Measurements from ENCODE around the gene ATRNL1.

DNA sequence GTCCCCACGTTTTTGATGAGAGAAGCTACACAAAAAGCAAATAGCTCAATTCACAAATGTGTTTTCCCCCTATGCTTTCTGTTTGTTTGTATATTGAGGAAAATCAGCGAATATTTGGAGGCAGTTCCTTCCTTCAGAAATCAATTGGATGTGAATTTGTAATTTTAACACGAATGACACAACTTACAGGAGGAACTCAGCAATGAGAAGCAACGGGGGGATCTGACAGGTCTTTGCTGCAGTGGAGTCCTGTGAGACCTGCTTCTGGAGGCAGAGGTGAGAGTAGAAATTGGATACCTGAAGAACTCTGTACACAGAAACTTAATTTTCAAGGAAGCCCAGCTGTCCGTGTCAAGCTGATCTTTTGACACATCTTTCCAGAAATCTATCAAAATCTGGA lies 809.4 kb downstream of the ATRNL1 start:
- TF ChIP-seq, protein P1, sequence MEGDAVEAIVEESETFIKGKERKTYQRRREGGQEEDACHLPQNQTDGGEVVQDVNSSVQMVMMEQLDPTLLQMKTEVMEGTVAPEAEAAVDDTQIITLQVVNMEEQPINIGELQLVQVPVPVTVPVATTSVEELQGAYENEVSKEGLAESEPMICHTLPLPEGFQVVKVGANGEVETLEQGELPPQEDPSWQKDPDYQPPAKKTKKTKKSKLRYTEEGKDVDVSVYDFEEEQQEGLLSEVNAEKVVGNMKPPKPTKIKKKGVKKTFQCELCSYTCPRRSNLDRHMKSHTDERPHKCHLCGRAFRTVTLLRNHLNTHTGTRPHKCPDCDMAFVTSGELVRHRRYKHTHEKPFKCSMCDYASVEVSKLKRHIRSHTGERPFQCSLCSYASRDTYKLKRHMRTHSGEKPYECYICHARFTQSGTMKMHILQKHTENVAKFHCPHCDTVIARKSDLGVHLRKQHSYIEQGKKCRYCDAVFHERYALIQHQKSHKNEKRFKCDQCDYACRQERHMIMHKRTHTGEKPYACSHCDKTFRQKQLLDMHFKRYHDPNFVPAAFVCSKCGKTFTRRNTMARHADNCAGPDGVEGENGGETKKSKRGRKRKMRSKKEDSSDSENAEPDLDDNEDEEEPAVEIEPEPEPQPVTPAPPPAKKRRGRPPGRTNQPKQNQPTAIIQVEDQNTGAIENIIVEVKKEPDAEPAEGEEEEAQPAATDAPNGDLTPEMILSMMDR (IDR thresholded peaks at IDR 0.05), result no peak
- TF ChIP-seq POLR2A (IDR thresholded peaks at IDR 0.05), result no peak
